ENCODE measurements around the gene ASCL3.

- TF ChIP-seq CTCF (IDR thresholded peaks at IDR 0.05) (no peak), POLR2A (IDR thresholded peaks at IDR 0.05) (no peak), POLR2AphosphoS5 (IDR thresholded peaks at IDR 0.05) (no peak)
These were observed 4.6 kb upstream of the ASCL3 start for GRCh38 chr11:8947230-8947943.
